WTC11 (cell line): Measurements from ENCODE around the gene SLC5A12. TPM values are rescaled to one million over a fixed set of nuclear protein-coding genes. Genes with fewer than 3 reads are reported as not detected.

Source experiments
- ATAC-seq: fragments of 200-7000 bp; cut with Tn5 transposase; 2 replicates; pipeline ENCODE4 v1.10.0; 2021; ENCODE audit warnings: mild to moderate bottlenecking, moderate library complexity
- CTCF ChIA-PET: fragments of 300-600 bp; sonication (Branson Sonifier 250); formaldehyde crosslinking; loops from one replicate; lab custom pipeline; 2021; ENCODE audit warnings: antibody characterized with exemption; lab: Charles Lee
- POLR2A ChIA-PET: fragments of 350-600 bp; sonication (Branson Sonifier 250); formaldehyde crosslinking; loops from one replicate; lab custom pipeline; 2021; ENCODE audit warnings: antibody characterized with exemption; lab: Charles Lee
- DNase-seq: peaks from one replicate; pipeline ENCODE4 v3.0.0; 2021; ENCODE audit warnings: low spot score
- H3K27ac Mint-ChIP-seq: 2 replicates; pipeline ENCODE4 v1.8.0; 2021; ENCODE audit warnings: mixed read lengths
- H3K27me3 Mint-ChIP-seq: 2 replicates; pipeline ENCODE4 v1.8.0; 2021; ENCODE audit warnings: low read depth, mild to moderate bottlenecking, moderate library complexity, mixed read lengths
- H3K36me3 Mint-ChIP-seq: 2 replicates; pipeline ENCODE4 v1.8.0; 2021; ENCODE audit warnings: mixed read lengths
- H3K4me1 Mint-ChIP-seq: 2 replicates; pipeline ENCODE4 v1.8.0; 2022; ENCODE audit warnings: mixed read lengths
- H3K4me3 Mint-ChIP-seq: 2 replicates; pipeline ENCODE4 v1.8.0; 2021; ENCODE audit warnings: mild to moderate bottlenecking, moderate library complexity, mixed read lengths
- H3K9me3 Mint-ChIP-seq: 2 replicates; pipeline ENCODE4 v1.8.0; 2021; ENCODE audit warnings: mixed read lengths
- FOXJ3 ChIP-seq: sonication (generic); formaldehyde crosslinking; IDR thresholded peaks from 2 replicates; pipeline ENCODE4 v1.9.0; 2021; ENCODE audit warnings: missing genetic modification reagents, mild to moderate bottlenecking, borderline replicate concordance
- GRHL2 ChIP-seq: fragments of 250-450 bp; sonication (Bioruptor Pico); IDR thresholded peaks from 2 replicates; pipeline ENCODE4 v1.8.0; 2022; ENCODE audit warnings: mild to moderate bottlenecking, moderate library complexity; ENCODE audit not compliant: insufficient replicate concordance, severe bottlenecking
- NFYB ChIP-seq: sonication (generic); formaldehyde crosslinking; conservative IDR thresholded peaks from 2 replicates; pipeline ENCODE4 v1.8.0; 2022; ENCODE audit warnings: low read depth, missing genetic modification reagents
- PRRX2 ChIP-seq: fragments of 250-450 bp; sonication (Bioruptor Pico); IDR thresholded peaks from 2 replicates; pipeline ENCODE4 v1.8.0; 2021; ENCODE audit warnings: mild to moderate bottlenecking
- TEAD1 ChIP-seq: sonication (generic); formaldehyde crosslinking; IDR thresholded peaks from 2 replicates; pipeline ENCODE4 v1.8.0; 2022; ENCODE audit warnings: mild to moderate bottlenecking, missing genetic modification reagents
- TEAD4 ChIP-seq: sonication (generic); formaldehyde crosslinking; IDR thresholded peaks from 2 replicates; pipeline ENCODE4 v1.8.0; 2022; ENCODE audit warnings: mild to moderate bottlenecking, missing genetic modification reagents
- ZNF219 ChIP-seq: sonication (generic); formaldehyde crosslinking; IDR thresholded peaks from 2 replicates; pipeline ENCODE4 v1.8.0; 2023; ENCODE audit warnings: missing genetic modification reagents, mild to moderate bottlenecking, borderline replicate concordance
- ZNF671 ChIP-seq: fragments of 250-450 bp; sonication (Bioruptor Pico); IDR thresholded peaks from 2 replicates; pipeline ENCODE4 v1.8.0; 2021; ENCODE audit warnings: mild to moderate bottlenecking
- total RNA-seq: library from RNA; stranded (reverse); gene quantifications from 3 replicates; pipeline ENCODE4 v1.2.3, GENCODE V29; 2021
- TF ChIP-seq, protein P1 (sequence below): fragments of 250-450 bp; sonication (Bioruptor Pico); IDR thresholded peaks from 2 replicates; pipeline ENCODE4 v2.1.2; 2022; ENCODE audit warnings: mild to moderate bottlenecking, moderate library complexity
- TF ChIP-seq, protein P2 (sequence below): sonication (generic); formaldehyde crosslinking; IDR thresholded peaks from 2 replicates; pipeline ENCODE4 v1.8.1; 2022; ENCODE audit warnings: low read depth, missing genetic modification reagents, borderline replicate concordance
- TF ChIP-seq, protein P3 (sequence below): fragments of 250-450 bp; sonication (Bioruptor Pico); IDR thresholded peaks from 2 replicates; pipeline ENCODE4 v1.9.0; 2021; ENCODE audit warnings: mild to moderate bottlenecking
- TF ChIP-seq, protein P4 (sequence below): sonication (generic); formaldehyde crosslinking; IDR thresholded peaks from 2 replicates; pipeline ENCODE4 v1.8.1; 2023; ENCODE audit warnings: mild to moderate bottlenecking, missing genetic modification reagents, moderate library complexity
- TF ChIP-seq, protein P5 (sequence below): fragments of 250-450 bp; sonication (Bioruptor Pico); conservative IDR thresholded peaks from 2 replicates; pipeline ENCODE4 v1.9.0; 2021; ENCODE audit warnings: mild to moderate bottlenecking
- TF ChIP-seq, protein P6 (sequence below): sonication (generic); formaldehyde crosslinking; conservative IDR thresholded peaks from 2 replicates; pipeline ENCODE4 v1.8.1; 2023; ENCODE audit warnings: mild to moderate bottlenecking, low read depth, missing genetic modification reagents, moderate library complexity
- TF ChIP-seq, protein P7 (sequence below): sonication (generic); formaldehyde crosslinking; IDR thresholded peaks from 2 replicates; pipeline ENCODE4 v1.8.1; 2022; ENCODE audit warnings: low read depth, mild to moderate bottlenecking, moderate library complexity, missing genetic modification reagents, borderline replicate concordance

Gene SLC5A12
- total RNA-seq, 1 experiment from 2014 or later, result 1.9 TPM

GRCh38 chr11:26764315-26764714 is 42.5 kb upstream of the SLC5A12 start (continued):
- TF ChIP-seq, protein P1, sequence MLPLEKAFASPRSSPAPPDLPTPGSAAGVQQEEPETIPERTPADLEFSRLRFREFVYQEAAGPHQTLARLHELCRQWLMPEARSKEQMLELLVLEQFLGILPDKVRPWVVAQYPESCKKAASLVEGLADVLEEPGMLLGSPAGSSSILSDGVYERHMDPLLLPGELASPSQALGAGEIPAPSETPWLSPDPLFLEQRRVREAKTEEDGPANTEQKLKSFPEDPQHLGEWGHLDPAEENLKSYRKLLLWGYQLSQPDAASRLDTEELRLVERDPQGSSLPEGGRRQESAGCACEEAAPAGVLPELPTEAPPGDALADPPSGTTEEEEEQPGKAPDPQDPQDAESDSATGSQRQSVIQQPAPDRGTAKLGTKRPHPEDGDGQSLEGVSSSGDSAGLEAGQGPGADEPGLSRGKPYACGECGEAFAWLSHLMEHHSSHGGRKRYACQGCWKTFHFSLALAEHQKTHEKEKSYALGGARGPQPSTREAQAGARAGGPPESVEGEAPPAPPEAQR (CRISPR knock-in tag), result no peak
- TF ChIP-seq TEAD1 (CRISPR knock-in tag) (no peak), FOXJ3 (no peak)

DNA sequence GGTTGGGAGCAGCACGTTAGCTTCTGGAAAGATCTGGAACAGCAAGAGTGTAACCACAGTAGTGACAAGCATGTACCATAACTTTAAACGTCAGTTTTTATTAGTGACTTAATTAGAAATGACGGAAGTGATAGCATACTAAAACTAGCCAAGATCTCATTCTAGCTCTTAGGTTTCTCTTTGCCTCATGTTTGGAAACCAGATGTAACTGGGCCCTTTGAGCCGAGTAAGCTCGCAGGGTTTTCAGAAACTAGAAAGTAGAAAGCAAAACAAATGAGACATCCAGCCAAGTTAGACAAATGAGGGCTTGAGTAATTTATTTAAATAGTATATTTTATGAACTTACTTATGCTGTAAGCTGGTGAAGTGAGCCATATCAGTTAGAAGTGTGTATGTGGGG is 40.2 kb upstream of the SLC5A12 start:
- no peak overlapping the region for H3K4me3 Mint-ChIP-seq
- ChIA-PET CTCF (interaction anchor here (0.9 kb wide), 1 partner anchor 397 kb away, joined by 3 read pairs; no protein-coding TSS in a partner anchor), POLR2A (no interaction called here)
- ATAC-seq (no peak), DNase-seq (no peak)
- no peaks in the 10 kb centered on the region for H3K36me3 Mint-ChIP-seq
- peaks cover 11% of the 10 kb centered on the region for H3K4me1 Mint-ChIP-seq
- TF ChIP-seq PRRX2 (CRISPR knock-in tag) (no peak), TEAD4 (CRISPR knock-in tag) (no peak)
- TF ChIP-seq, all 79 proteins: peak for 0
- no peak overlapping the region for H3K27ac Mint-ChIP-seq
- H3K27me3 Mint-ChIP-seq, result no peaks in the 10 kb centered on the region
- peaks cover 1% of the 10 kb centered on the region; the same call in 1 of the 2 replicates for H3K9me3 Mint-ChIP-seq

- ChIA-PET CTCF (interaction anchor here (0.9 kb wide), 1 partner anchor 398 kb away, joined by 3 read pairs; no protein-coding TSS in a partner anchor), POLR2A (no interaction called here)
- peaks cover 11% of the 10 kb centered on the region for H3K4me1 Mint-ChIP-seq
- no peak overlapping the region for H3K4me3 Mint-ChIP-seq
- peaks cover 6% of the 10 kb centered on the region; the same call in 1 of the 2 replicates for H3K9me3 Mint-ChIP-seq
- ATAC-seq, result no peak
- TF ChIP-seq, protein P2, sequence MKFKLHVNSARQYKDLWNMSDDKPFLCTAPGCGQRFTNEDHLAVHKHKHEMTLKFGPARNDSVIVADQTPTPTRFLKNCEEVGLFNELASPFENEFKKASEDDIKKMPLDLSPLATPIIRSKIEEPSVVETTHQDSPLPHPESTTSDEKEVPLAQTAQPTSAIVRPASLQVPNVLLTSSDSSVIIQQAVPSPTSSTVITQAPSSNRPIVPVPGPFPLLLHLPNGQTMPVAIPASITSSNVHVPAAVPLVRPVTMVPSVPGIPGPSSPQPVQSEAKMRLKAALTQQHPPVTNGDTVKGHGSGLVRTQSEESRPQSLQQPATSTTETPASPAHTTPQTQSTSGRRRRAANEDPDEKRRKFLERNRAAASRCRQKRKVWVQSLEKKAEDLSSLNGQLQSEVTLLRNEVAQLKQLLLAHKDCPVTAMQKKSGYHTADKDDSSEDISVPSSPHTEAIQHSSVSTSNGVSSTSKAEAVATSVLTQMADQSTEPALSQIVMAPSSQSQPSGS (CRISPR knock-in tag), result no peak
- TF ChIP-seq TEAD1 (CRISPR knock-in tag) (no peak), ZNF671 (CRISPR knock-in tag) (no peak)
- TF ChIP-seq, protein P3, sequence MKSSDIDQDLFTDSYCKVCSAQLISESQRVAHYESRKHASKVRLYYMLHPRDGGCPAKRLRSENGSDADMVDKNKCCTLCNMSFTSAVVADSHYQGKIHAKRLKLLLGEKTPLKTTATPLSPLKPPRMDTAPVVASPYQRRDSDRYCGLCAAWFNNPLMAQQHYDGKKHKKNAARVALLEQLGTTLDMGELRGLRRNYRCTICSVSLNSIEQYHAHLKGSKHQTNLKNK, result no peak
- TF ChIP-seq, protein P4, sequence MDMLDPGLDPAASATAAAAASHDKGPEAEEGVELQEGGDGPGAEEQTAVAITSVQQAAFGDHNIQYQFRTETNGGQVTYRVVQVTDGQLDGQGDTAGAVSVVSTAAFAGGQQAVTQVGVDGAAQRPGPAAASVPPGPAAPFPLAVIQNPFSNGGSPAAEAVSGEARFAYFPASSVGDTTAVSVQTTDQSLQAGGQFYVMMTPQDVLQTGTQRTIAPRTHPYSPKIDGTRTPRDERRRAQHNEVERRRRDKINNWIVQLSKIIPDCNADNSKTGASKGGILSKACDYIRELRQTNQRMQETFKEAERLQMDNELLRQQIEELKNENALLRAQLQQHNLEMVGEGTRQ (CRISPR knock-in tag), result no peak
- no peak for DNase-seq
- H3K27me3 Mint-ChIP-seq, result no peaks in the 10 kb centered on the region
- H3K27ac Mint-ChIP-seq, result no peak overlapping the region
- no peaks in the 10 kb centered on the region for H3K36me3 Mint-ChIP-seq
These were observed 39.5 kb upstream of the SLC5A12 start for GRCh38 chr11:26761361-26761809.

DNA sequence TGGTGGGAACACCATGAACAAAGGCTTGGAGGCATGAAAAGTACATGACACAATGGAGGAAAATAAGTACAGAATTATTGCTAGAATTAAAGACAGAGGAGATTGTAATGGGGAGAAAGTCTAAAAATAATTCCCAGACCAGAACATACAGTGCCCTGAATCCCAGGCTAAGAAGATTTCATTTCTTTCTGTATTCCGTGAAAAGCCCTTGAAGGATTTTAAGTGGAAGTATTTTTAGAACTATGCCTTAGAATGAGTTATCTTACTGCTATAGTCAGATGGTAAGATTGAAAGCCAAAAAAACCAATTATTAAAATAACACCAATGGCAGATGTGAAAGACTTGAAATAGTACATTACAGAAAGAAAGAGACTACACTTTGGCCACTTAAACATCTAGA is 36.1 kb upstream of the SLC5A12 start:
- CTCF ChIA-PET, result no interaction called here
- peaks cover 11% of the 10 kb centered on the region for H3K4me1 Mint-ChIP-seq
- no peak overlapping the region for H3K27ac Mint-ChIP-seq
- ATAC-seq, result no peak
- POLR2A ChIA-PET, result no interaction called here
- peaks cover 6% of the 10 kb centered on the region; the same call in 1 of the 2 replicates for H3K9me3 Mint-ChIP-seq
- no peak for DNase-seq
- TF ChIP-seq, protein P5, sequence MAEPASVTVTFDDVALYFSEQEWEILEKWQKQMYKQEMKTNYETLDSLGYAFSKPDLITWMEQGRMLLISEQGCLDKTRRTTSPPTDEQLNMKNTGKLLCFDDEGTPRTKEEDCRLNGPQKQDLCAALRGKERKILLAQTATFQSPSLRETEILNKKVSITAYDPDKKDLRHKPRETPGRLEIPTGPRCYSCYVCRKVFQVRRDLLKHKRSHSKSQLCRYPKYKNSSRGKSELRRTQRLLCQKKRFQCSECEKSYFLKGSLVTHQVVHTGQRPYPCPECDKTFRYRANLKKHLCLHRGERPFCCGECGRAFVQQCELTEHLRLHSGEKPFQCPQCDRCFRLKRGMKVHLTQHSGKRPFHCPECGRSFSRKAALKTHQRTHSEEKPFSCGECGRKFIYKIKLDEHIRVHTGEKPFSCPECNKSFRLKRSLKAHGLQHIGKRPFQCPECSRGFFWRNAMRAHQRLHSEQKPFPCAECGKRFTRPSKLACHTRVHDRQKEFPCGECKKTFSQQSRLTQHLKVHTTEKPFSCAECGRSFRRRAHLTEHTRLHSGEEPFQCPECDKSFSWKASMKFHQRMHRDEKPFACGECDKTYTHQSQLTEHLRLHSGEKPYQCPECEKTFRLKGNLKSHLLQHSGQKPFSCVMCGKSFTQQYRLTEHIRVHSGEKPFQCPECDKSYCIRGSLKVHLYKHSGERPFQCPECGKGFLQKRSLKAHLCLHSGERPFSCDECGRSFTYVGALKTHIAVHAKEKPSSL (CRISPR knock-in tag), result no peak
- TF ChIP-seq GRHL2 (CRISPR knock-in tag) (no peak), TEAD1 (CRISPR knock-in tag) (no peak), TEAD4 (CRISPR knock-in tag) (no peak), NFYB (CRISPR knock-in tag) (no peak), ZNF219 (CRISPR knock-in tag) (no peak)
- TF ChIP-seq, protein P6, sequence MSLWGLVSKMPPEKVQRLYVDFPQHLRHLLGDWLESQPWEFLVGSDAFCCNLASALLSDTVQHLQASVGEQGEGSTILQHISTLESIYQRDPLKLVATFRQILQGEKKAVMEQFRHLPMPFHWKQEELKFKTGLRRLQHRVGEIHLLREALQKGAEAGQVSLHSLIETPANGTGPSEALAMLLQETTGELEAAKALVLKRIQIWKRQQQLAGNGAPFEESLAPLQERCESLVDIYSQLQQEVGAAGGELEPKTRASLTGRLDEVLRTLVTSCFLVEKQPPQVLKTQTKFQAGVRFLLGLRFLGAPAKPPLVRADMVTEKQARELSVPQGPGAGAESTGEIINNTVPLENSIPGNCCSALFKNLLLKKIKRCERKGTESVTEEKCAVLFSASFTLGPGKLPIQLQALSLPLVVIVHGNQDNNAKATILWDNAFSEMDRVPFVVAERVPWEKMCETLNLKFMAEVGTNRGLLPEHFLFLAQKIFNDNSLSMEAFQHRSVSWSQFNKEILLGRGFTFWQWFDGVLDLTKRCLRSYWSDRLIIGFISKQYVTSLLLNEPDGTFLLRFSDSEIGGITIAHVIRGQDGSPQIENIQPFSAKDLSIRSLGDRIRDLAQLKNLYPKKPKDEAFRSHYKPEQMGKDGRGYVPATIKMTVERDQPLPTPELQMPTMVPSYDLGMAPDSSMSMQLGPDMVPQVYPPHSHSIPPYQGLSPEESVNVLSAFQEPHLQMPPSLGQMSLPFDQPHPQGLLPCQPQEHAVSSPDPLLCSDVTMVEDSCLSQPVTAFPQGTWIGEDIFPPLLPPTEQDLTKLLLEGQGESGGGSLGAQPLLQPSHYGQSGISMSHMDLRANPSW (CRISPR knock-in tag), result no peak
- TF ChIP-seq, protein P7, sequence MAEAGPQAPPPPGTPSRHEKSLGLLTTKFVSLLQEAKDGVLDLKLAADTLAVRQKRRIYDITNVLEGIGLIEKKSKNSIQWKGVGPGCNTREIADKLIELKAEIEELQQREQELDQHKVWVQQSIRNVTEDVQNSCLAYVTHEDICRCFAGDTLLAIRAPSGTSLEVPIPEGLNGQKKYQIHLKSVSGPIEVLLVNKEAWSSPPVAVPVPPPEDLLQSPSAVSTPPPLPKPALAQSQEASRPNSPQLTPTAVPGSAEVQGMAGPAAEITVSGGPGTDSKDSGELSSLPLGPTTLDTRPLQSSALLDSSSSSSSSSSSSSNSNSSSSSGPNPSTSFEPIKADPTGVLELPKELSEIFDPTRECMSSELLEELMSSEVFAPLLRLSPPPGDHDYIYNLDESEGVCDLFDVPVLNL (CRISPR knock-in tag), result no peak
- H3K36me3 Mint-ChIP-seq, result no peaks in the 10 kb centered on the region
- H3K27me3 Mint-ChIP-seq, result no peaks in the 10 kb centered on the region
- no peak overlapping the region for H3K4me3 Mint-ChIP-seq
